ENCODE data around the gene TRERF1.

DNA sequence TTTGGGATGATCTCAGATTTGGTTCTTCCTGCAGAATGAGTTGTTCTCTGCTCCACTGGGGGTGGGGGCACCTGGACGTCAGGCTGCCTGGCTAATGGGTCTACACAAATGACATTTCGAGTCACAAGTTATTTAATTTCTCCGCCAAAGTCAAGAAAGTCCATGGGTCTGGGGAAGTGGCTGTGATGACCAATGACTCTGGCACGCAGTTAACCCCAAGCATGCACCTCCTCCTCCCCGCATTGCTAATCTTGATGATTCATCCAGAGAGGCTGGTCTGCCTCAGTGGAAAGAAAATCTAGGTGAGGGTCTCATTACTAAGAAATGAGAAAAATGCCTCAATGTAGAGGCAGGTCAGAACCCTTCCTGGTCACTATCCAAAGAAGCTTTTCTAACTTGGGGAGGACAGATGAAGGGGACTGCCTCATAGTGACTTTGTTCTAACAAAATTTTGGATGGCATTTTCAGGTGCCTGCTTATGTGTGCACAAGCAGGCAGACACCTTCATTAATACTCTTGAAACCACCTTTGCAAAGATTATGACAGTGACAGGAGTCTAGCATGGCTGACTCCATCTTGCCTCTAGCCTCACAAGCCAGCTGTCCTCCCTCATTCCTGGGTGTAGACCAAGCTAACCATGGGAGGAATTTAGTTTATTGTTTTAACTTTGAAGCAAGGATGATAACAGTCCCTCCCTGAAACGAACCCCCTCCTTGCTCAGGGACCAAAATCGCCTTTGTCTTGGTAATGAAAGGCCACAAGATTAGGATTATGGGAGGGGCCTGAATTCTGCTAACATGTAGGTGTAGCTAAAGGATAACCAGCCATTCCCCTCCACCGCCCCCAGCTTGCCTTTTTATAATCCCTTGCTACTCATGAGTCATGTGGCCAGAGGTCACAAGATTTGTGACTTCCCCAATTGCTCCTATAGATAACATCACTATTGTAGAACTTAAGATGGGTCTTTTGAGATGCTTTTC is 135.4 kb downstream of the TRERF1 start:
- TF ChIP-seq CTCF (IDR thresholded peaks at IDR 0.05 in 4 of 5, conservative IDR thresholded peaks at IDR 0.05 in 1 of 5) (no peak), POLR2A (IDR thresholded peaks at IDR 0.05) (no peak)

Data from gastrocnemius medialis (tissue), 4 donors.